ENCODE data around the gene STK4. TPM values are rescaled to one million over a fixed set of nuclear protein-coding genes. Genes with fewer than 3 reads are reported as not detected.

Gene STK4
- total RNA-seq, 4 donors from 2014 or later: 26.9 to 33.5 (median 28.8) TPM

DNA sequence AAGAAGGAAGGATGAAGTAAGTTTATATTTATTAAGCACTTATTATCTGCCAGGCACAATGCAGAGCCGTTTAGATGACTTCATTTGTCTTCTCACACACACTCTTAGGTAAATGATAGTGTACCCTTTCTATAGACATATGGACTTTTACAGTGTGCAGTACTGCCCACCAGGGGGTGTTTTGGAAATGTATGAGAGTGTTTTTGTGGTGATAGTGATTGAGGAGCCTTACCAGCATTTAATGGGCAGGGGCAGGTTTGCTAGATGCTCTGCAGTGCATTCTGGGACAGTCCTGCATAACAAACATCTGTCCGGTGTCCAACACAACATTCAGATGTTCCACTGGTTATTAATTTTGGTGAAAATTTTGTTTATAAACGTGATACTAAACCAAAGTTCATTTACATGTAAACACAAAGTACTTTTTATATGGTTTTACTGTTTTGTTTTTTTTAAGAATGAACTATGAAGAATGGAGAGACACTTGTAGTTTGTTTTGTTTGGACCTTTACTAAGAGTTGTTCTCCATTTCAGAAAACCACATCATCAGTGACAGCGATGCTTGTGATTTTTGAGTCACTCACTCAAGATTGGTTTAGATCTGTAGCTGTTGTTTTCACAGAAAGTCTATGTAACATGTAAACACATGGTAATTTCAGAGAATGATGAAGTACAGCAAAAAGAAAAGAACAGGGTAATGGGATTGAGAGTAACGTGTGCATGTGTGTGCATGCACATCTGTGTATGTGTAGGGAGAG lies 114.7 kb downstream of the STK4 start:
- Histone ChIP-seq H3K27me3 (no peaks in the 10 kb centered on the region), H3K9me3 (peaks cover 0 to 15% (median 0%) of the 10 kb centered on the region in 3 donors), H3K4me3 (no peak overlapping the region), H3K4me1 (no peaks in the 10 kb centered on the region), H3K27ac (no peak overlapping the region), H3K36me3 (peaks cover 3 to 66% of the 10 kb centered on the region in 2 donors)
- WGBS, 2 donors (ENCODE audit: low coverage in 1 of 2): 75 to 77% methylated on average over 5 of the region's 5 CpGs
- no peak for TF ChIP-seq POLR2AphosphoS5 (IDR thresholded peaks at IDR 0.05)
- TF ChIP-seq, protein P1, sequence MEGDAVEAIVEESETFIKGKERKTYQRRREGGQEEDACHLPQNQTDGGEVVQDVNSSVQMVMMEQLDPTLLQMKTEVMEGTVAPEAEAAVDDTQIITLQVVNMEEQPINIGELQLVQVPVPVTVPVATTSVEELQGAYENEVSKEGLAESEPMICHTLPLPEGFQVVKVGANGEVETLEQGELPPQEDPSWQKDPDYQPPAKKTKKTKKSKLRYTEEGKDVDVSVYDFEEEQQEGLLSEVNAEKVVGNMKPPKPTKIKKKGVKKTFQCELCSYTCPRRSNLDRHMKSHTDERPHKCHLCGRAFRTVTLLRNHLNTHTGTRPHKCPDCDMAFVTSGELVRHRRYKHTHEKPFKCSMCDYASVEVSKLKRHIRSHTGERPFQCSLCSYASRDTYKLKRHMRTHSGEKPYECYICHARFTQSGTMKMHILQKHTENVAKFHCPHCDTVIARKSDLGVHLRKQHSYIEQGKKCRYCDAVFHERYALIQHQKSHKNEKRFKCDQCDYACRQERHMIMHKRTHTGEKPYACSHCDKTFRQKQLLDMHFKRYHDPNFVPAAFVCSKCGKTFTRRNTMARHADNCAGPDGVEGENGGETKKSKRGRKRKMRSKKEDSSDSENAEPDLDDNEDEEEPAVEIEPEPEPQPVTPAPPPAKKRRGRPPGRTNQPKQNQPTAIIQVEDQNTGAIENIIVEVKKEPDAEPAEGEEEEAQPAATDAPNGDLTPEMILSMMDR (IDR thresholded peaks at IDR 0.05): no peak
- no peak for TF ChIP-seq EP300 (IDR thresholded peaks at IDR 0.05)
- no peak for TF ChIP-seq POLR2A (IDR thresholded peaks at IDR 0.05)
- no peak for ATAC-seq

DNA sequence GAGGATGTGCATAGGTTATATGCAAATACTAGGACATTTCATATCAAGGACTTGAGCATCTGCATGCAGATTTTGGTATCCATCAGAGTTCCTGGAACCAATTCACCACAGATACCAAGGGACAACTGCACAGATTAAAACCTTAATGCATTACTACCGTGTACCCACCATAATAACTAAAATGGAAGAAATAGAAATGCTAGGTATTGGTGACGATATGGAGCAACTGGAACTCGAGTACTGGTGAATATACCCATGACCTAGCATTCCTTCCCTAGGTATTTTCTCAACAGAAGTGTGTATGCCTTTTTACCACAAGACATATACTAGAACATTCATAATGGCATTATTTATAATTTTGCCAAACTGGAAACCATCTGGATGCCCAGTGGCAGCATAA lies 116.2 kb downstream of the STK4 start:
- TF ChIP-seq EP300 (IDR thresholded peaks at IDR 0.05): no peak
- TF ChIP-seq POLR2AphosphoS5 (IDR thresholded peaks at IDR 0.05): no peak
- TF ChIP-seq, protein P1 (IDR thresholded peaks at IDR 0.05): no peak
- no peak for TF ChIP-seq POLR2A (IDR thresholded peaks at IDR 0.05)
- Histone ChIP-seq H3K36me3 (peaks cover 0 to 56% of the 10 kb centered on the region in 2 donors), H3K4me1 (no peaks in the 10 kb centered on the region), H3K27me3 (no peaks in the 10 kb centered on the region), H3K27ac (no peak overlapping the region), H3K9me3 (peaks cover 0 to 15% (median 0%) of the 10 kb centered on the region in 3 donors), H3K4me3 (no peak overlapping the region)
- no peak for ATAC-seq
- WGBS, 2 donors (ENCODE audit: low coverage in 1 of 2): 88 to 95% methylated on average over 3 of the region's 3 CpGs

DNA sequence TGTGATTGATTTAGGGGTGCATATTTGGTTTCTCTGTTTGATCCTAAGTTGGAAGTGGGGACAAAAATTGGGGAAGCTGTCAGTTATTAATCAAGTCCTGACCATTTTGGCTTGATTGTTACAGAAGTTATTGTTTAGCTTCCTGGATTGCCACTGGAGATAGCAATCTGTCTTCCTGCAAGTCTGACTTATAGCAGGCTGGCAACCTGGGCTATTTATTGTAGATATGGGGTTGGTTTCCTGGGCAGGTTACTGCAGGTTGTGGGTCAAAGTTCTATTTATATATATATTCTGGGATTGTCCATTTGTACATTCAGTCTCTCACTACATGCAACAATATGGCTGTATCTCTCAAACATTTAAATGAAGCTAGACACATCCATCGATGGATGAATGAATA lies 116.8 kb downstream of the STK4 start:
- WGBS, 2 donors (ENCODE audit: low coverage in 1 of 2): 100% methylated on average over 1 of the region's 1 CpG
- Histone ChIP-seq H3K9me3 (peaks cover 0 to 15% (median 0%) of the 10 kb centered on the region in 3 donors), H3K4me3 (no peak overlapping the region), H3K27ac (no peak overlapping the region), H3K4me1 (no peaks in the 10 kb centered on the region), H3K36me3 (peaks cover 0 to 50% of the 10 kb centered on the region in 2 donors), H3K27me3 (no peaks in the 10 kb centered on the region)
- TF ChIP-seq, protein P1 (IDR thresholded peaks at IDR 0.05): no peak
- TF ChIP-seq POLR2AphosphoS5 (IDR thresholded peaks at IDR 0.05): no peak
- no peak for TF ChIP-seq POLR2A (IDR thresholded peaks at IDR 0.05)
- TF ChIP-seq EP300 (IDR thresholded peaks at IDR 0.05): no peak
- ATAC-seq: no peak

DNA sequence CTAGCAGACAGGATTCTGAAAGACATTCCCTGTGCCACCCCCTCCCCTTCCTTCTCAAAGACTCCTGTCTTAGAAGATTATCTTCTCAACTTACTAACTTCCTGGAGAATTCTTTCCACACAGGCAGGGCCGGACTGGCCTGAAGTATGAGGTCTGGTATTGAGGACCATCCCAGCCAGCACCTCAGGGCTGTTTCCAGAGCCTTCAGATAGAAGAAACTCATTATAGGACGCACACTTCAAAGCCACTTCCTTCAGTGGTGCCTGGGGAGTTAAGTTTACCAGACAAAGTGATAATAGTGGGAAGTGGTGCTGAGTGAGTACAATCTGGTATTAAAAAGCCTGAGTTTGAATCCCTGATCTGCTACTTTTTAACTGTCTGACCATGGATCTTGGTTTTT lies 119.0 kb downstream of the STK4 start:
- H3K9me3 ChIP-seq: peaks cover 0 to 15% (median 0%) of the 10 kb centered on the region in 3 donors
- H3K27me3 ChIP-seq: no peaks in the 10 kb centered on the region
- TF ChIP-seq POLR2A (IDR thresholded peaks at IDR 0.05) (no peak), POLR2AphosphoS5 (IDR thresholded peaks at IDR 0.05) (no peak), EP300 (IDR thresholded peaks at IDR 0.05) (no peak)
- TF ChIP-seq, protein P1 (IDR thresholded peaks at IDR 0.05): no peak
- 50 to 67% methylated on average over 1 of the region's 2 CpGs for WGBS, 2 donors (ENCODE audit: low coverage in 1 of 2)
- ATAC-seq: no peak
- H3K36me3 ChIP-seq: peaks cover 0 to 29% of the 10 kb centered on the region in 2 donors
- no peak overlapping the region for H3K4me3 ChIP-seq
- no peak overlapping the region for H3K27ac ChIP-seq
- H3K4me1 ChIP-seq: no peaks in the 10 kb centered on the region

DNA sequence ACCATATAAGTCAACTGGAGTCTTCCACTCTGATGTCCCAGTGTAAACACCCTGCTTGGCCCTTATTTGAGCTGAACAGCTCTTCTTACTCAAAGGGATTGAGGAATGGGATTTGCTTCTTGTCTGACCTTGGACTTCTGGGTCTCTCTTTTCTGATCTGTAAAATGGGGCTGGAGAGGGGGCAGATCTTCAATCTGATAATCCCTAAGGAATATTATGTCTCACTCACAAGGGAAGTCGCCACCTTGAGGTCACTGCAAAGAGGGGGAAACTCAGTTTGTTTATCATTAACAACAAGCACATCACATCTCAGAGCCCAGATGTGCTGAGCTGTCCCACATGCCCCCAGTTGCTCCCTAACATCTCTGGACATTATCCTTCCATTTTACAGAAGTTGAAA lies 119.6 kb downstream of the STK4 start:
- Histone ChIP-seq H3K27me3 (no peaks in the 10 kb centered on the region), H3K4me3 (no peak overlapping the region), H3K36me3 (peaks cover 0 to 23% of the 10 kb centered on the region in 2 donors), H3K4me1 (no peaks in the 10 kb centered on the region), H3K9me3 (peaks cover 0 to 15% (median 0%) of the 10 kb centered on the region in 3 donors), H3K27ac (no peak overlapping the region)
- ATAC-seq: no peak
- WGBS, 2 donors (ENCODE audit: low coverage in 1 of 2): no CpG with 5 or more reads among the region's 1 CpG
- TF ChIP-seq EP300 (IDR thresholded peaks at IDR 0.05): no peak
- TF ChIP-seq POLR2AphosphoS5 (IDR thresholded peaks at IDR 0.05): no peak
- TF ChIP-seq, protein P1 (IDR thresholded peaks at IDR 0.05): no peak
- no peak for TF ChIP-seq POLR2A (IDR thresholded peaks at IDR 0.05)

All from gastroesophageal sphincter (tissue), 4 donors.